Mesodermal cell (in vitro differentiated cells): ENCODE measurements around the gene PHF2.
"Not testable (repeated sequence)": the region's sequence is repeated elsewhere in the genome, so short reads cannot be mapped to it uniquely, and the experiment has no call there.

Experiments
- H3K27ac ChIP-seq: 2 replicates; pipeline ENCODE4 v1.7.0; 2013; ENCODE audit warnings: mild to moderate bottlenecking, low read depth, low read length, moderate library complexity; ENCODE audit not compliant: severe bottlenecking
- H3K36me3 ChIP-seq: 2 replicates; pipeline ENCODE4 v1.7.1; 2013; ENCODE audit warnings: mild to moderate bottlenecking, low read length, moderate library complexity; ENCODE audit not compliant: control insufficient read depth, insufficient read depth
- H3K4me1 ChIP-seq: one replicate; pipeline ENCODE4 v1.7.1; 2013; ENCODE audit warnings: mild to moderate bottlenecking, low read length; ENCODE audit not compliant: insufficient read depth, control insufficient read depth, poor library complexity, severe bottlenecking
- H3K4me3 ChIP-seq: 2 replicates; pipeline ENCODE4 v1.7.0; 2013; ENCODE audit warnings: low read length, control low read depth, mild to moderate bottlenecking; ENCODE audit not compliant: insufficient read depth, poor library complexity, severe bottlenecking; ENCODE audit errors: extremely low read depth
- H3K9me3 ChIP-seq: 2 replicates; pipeline ENCODE4 v1.7.1; 2013; ENCODE audit warnings: mild to moderate bottlenecking, low read length, moderate library complexity; ENCODE audit not compliant: control insufficient read depth
- WGBS, 2 experiments: methylation state at CpG; one replicate each; pipeline ENCODE4 v1.1.5; 2013; ENCODE audit warnings: missing lambda C conversion rate in 2 of 2; ENCODE audit not compliant: insufficient coverage in 2 of 2; 5-methylcytosine and 5-hydroxymethylcytosine counted together

The PHF2 gene

GRCh38 chr9:93662016-93662638 is 85.7 kb downstream of the PHF2 start:
- WGBS, 2 experiments, result 81 to 85% methylated on average over 4 of the region's 4 CpGs
- peaks cover 12% of the 10 kb centered on the region for H3K36me3 ChIP-seq

GRCh38 chr9:93662952-93663572 is 86.7 kb downstream of the PHF2 start:
- no peak overlapping the region for H3K27ac ChIP-seq
- H3K9me3 ChIP-seq, result no peaks in the 10 kb centered on the region
- H3K4me1 ChIP-seq, result no peaks in the 10 kb centered on the region
- 91 to 94% methylated on average over 7 to 8 of the region's 9 CpGs for WGBS, 2 experiments
- H3K36me3 ChIP-seq, result peaks cover 12% of the 10 kb centered on the region
- H3K4me3 ChIP-seq, result no peak overlapping the region

More at GRCh38 chr9:93662016-93662638, 85.7 kb downstream of the PHF2 start:
- Histone ChIP-seq H3K4me3 (no peak overlapping the region), H3K4me1 (no peaks in the 10 kb centered on the region), H3K9me3 (no peaks in the 10 kb centered on the region), H3K27ac (no peak overlapping the region)

- no peaks in the 10 kb centered on the region for H3K9me3 ChIP-seq
- peaks cover 12% of the 10 kb centered on the region for H3K36me3 ChIP-seq
- H3K4me3 ChIP-seq, result no peak overlapping the region
- H3K27ac ChIP-seq, result no peak overlapping the region
- H3K4me1 ChIP-seq, result no peaks in the 10 kb centered on the region
- 92 to 93% methylated on average over 6 to 14 of the region's 16 CpGs for WGBS, 2 experiments
Observed at GRCh38 chr9:93663877-93664548, 87.6 kb downstream of the PHF2 start.

- Histone ChIP-seq H3K9me3 (no peaks in the 10 kb centered on the region), H3K4me3 (no peak overlapping the region), H3K27ac (no peak overlapping the region), H3K4me1 (no peaks in the 10 kb centered on the region), H3K36me3 (peaks cover 12% of the 10 kb centered on the region)
- 91 to 92% methylated on average over 8 to 15 of the region's 15 CpGs for WGBS, 2 experiments
Observed at GRCh38 chr9:93664549-93665120, 88.3 kb downstream of the PHF2 start.

GRCh38 chr9:93665128-93665636 is 88.8 kb downstream of the PHF2 start:
- WGBS, 2 experiments, result 93 to 94% methylated on average over 9 of the region's 9 CpGs
- Histone ChIP-seq H3K4me1 (no peaks in the 10 kb centered on the region), H3K4me3 (no peak overlapping the region), H3K9me3 (no peaks in the 10 kb centered on the region), H3K27ac (no peak overlapping the region), H3K36me3 (peaks cover 9% of the 10 kb centered on the region)

GRCh38 chr9:93665637-93666438 is 89.5 kb downstream of the PHF2 start:
- no peaks in the 10 kb centered on the region for H3K9me3 ChIP-seq
- WGBS, 2 experiments, result 91 to 93% methylated on average over 18 to 21 of the region's 27 CpGs
- H3K36me3 ChIP-seq, result peaks cover 5% of the 10 kb centered on the region
- no peak overlapping the region for H3K4me3 ChIP-seq
- no peaks in the 10 kb centered on the region for H3K4me1 ChIP-seq
- H3K27ac ChIP-seq, result no peak overlapping the region

GRCh38 chr9:93666439-93666784 is 90.0 kb downstream of the PHF2 start:
- not testable (repeated sequence) for H3K4me3 ChIP-seq, H3K36me3 ChIP-seq, H3K9me3 ChIP-seq, H3K27ac ChIP-seq, H3K4me1 ChIP-seq
- 94 to 95% methylated on average over 6 of the region's 6 CpGs for WGBS, 2 experiments

GRCh38 chr9:93667006-93667405 is 90.6 kb downstream of the PHF2 start:
- H3K4me1 ChIP-seq, result no peaks in the 10 kb centered on the region
- WGBS, 2 experiments, result 94 to 97% methylated on average over 16 to 18 of the region's 18 CpGs
- H3K4me3 ChIP-seq, result no peak overlapping the region
- no peaks in the 10 kb centered on the region for H3K9me3 ChIP-seq
- H3K36me3 ChIP-seq, result peaks cover 5% of the 10 kb centered on the region
- H3K27ac ChIP-seq, result no peak overlapping the region

- WGBS, 2 experiments, result 81 to 87% methylated on average over 4 of the region's 4 CpGs
- no peak overlapping the region for H3K4me3 ChIP-seq
- no peak overlapping the region for H3K27ac ChIP-seq
- H3K4me1 ChIP-seq, result no peaks in the 10 kb centered on the region
- no peaks in the 10 kb centered on the region for H3K9me3 ChIP-seq
- peaks cover 5% of the 10 kb centered on the region for H3K36me3 ChIP-seq
Observed at GRCh38 chr9:93667627-93668026, 91.2 kb downstream of the PHF2 start.

GRCh38 chr9:93668261-93668871 is 92.0 kb downstream of the PHF2 start:
- H3K27ac ChIP-seq, result no peak overlapping the region

More at GRCh38 chr9:93668261-93668871, 92.0 kb downstream of the PHF2 start:
- Histone ChIP-seq H3K4me3 (no peak overlapping the region), H3K4me1 (no peaks in the 10 kb centered on the region), H3K36me3 (peaks cover 9% of the 10 kb centered on the region), H3K9me3 (no peaks in the 10 kb centered on the region)
- WGBS, 2 experiments, result 81 to 87% methylated on average over 10 to 12 of the region's 12 CpGs
